GM23248 (cell line): ENCODE data around the gene ENTREP1. TPM values are rescaled to one million over a fixed set of nuclear protein-coding genes. Genes with fewer than 3 reads are reported as not detected.

Source experiments
- DNase-seq: peaks from one replicate; pipeline ENCODE4 v3.0.0-alpha.2; 2015
- H2AFZ ChIP-seq: fragments of 200-600 bp; sonication (generic); 2 replicates; pipeline ENCODE4 v1.6.1; 2016; ENCODE audit warnings: antibody characterized with exemption
- H3F3A ChIP-seq: fragments of 200-600 bp; sonication (generic); 2 replicates; pipeline ENCODE4 v1.6.1; 2016; ENCODE audit warnings: mild to moderate bottlenecking, antibody characterized with exemption, mixed run types; ENCODE audit not compliant: insufficient read depth
- H3K27ac ChIP-seq: fragments of 200-600 bp; sonication (generic); 2 replicates; pipeline ENCODE4 v1.5.1; 2016; ENCODE audit warnings: mild to moderate bottlenecking
- H3K27me3 ChIP-seq: fragments of 200-600 bp; sonication (generic); replicated peaks from 2 replicates; pipeline ENCODE4 v1.6.1; 2016; ENCODE audit warnings: mild to moderate bottlenecking; ENCODE audit not compliant: insufficient read depth
- H3K36me3 ChIP-seq: fragments of 200-600 bp; sonication (generic); 2 replicates; pipeline ENCODE4 v1.6.1; 2016; ENCODE audit warnings: low read depth, mild to moderate bottlenecking
- H3K4me1 ChIP-seq: fragments of 200-600 bp; sonication (generic); 2 replicates; pipeline ENCODE4 v1.6.1; 2016; ENCODE audit warnings: mild to moderate bottlenecking; ENCODE audit not compliant: insufficient read depth
- H3K4me2 ChIP-seq: fragments of 200-600 bp; sonication (generic); one replicate; pipeline ENCODE4 v1.6.1; 2016; ENCODE audit warnings: mild to moderate bottlenecking; ENCODE audit not compliant: unreplicated experiment
- H3K4me3 ChIP-seq: fragments of 200-600 bp; sonication (generic); 2 replicates; pipeline ENCODE4 v1.5.1; 2016; ENCODE audit warnings: mild to moderate bottlenecking
- H3K79me2 ChIP-seq: fragments of 200-600 bp; sonication (generic); 2 replicates; pipeline ENCODE4 v1.6.1; 2016; ENCODE audit warnings: mild to moderate bottlenecking; ENCODE audit not compliant: insufficient read depth
- H3K9ac ChIP-seq: fragments of 200-600 bp; sonication (generic); 2 replicates; pipeline ENCODE4 v1.6.1; 2016; ENCODE audit warnings: mild to moderate bottlenecking
- H3K9me2 ChIP-seq: fragments of 200-600 bp; sonication (generic); 2 replicates; pipeline ENCODE4 v1.6.1; 2016; ENCODE audit warnings: mixed run types, mild to moderate bottlenecking, moderate library complexity; ENCODE audit not compliant: insufficient read depth
- H3K9me3 ChIP-seq: fragments of 200-600 bp; sonication (generic); one replicate; pipeline ENCODE4 v1.6.1; 2017; ENCODE audit warnings: low read depth
- H4K20me1 ChIP-seq: fragments of 200-600 bp; sonication (generic); 2 replicates; pipeline ENCODE4 v1.6.0; 2016; ENCODE audit not compliant: insufficient read depth
- EZH2 ChIP-seq: fragments of 200-600 bp; sonication (generic); IDR thresholded peaks from 2 replicates; pipeline ENCODE4 v1.6.1; 2018; ENCODE audit warnings: antibody characterized with exemption, mild to moderate bottlenecking; ENCODE audit not compliant: insufficient read depth, poor library complexity, severe bottlenecking
- EZH2phosphoT487 ChIP-seq: fragments of 200-600 bp; sonication (generic); IDR thresholded peaks from 2 replicates; pipeline ENCODE4 v1.6.1; 2018; ENCODE audit warnings: antibody characterized with exemption, moderate library complexity, mild to moderate bottlenecking, low read depth; ENCODE audit not compliant: insufficient read depth
- WGBS, 2 experiments: methylation state at CpG; one replicate each; pipeline ENCODE4 v1.1.6; 2015 to 2017; ENCODE audit warnings: low lambda C conversion rate in 2 of 2, low coverage in 1 of 2; ENCODE audit errors: missing lambda C conversion rate in 2 of 2; 5-methylcytosine and 5-hydroxymethylcytosine counted together
- in situ Hi-C: fragments of 300-500 bp; cut with MboI; formaldehyde crosslinking; loops from 2 replicates; pipeline ENCODE4 v1.15.0; 2020
- polyA plus RNA-seq: library from polyadenylated mRNA; unstranded; fragments of >200 nt; fragmentation: Nextera tagmentation; extraction: Ambion mirVana; gene quantifications from 2 replicates; pipeline ENCODE4 v1.2.1, GENCODE V29; 2016
- total RNA-seq: library from RNA; depleted of rRNA; stranded (reverse); fragments of >200 nt; shearing (Covaris generic); gene quantifications from 2 replicates; pipeline ENCODE4 v1.2.3, GENCODE V29; 2014

Gene ENTREP1
- total and polyA plus RNA-seq, 2 experiments from 2014 or later, result not detected

DNA sequence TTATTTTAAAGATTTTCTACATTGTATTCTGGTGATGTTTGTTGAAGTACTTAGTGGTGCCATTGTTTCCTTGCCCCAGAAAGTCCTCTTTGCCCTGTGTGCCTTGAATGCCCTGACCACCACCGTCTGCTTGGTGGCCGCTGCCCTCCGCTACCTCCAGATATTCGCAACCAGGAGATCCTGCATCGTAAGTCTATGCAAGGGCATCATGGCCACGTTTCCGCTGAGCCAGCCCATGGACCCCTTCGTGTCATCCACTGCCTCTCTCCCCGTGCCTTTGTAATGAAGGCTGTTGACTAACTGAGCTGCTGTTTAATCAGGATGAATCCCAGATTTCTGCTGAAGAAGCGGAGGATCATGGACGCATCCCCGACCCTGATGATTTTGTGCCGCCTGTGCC lies 52.3 kb downstream of the ENTREP1 start:
- Histone ChIP-seq H3K4me3 (peak overlapping the region; percentile 43; the same call in 1 of the 2 replicates), H3K9ac (no peak overlapping the region), H3F3A (peaks cover 20% of the 10 kb centered on the region), H3K4me1 (peaks cover 33% of the 10 kb centered on the region), H2AFZ (no peak overlapping the region), H3K36me3 (no peaks in the 10 kb centered on the region), H3K9me2 (no peaks in the 10 kb centered on the region), H4K20me1 (no peaks in the 10 kb centered on the region), H3K27me3 (no peaks in the 10 kb centered on the region), H3K79me2 (no peaks in the 10 kb centered on the region), H3K9me3 (no peaks in the 10 kb centered on the region), H3K27ac (no peak overlapping the region), H3K4me2 (peak overlapping the region; percentile 67)
- TF ChIP-seq EZH2phosphoT487, result no peak
- no peak for TF ChIP-seq EZH2
- in situ Hi-C loops, result no loop called here
- 91 to 92% methylated on average over 13 of the region's 13 CpGs for WGBS, 2 experiments
- no peak for DNase-seq

- H3K4me3 ChIP-seq, result no peak overlapping the region
- no peak overlapping the region for H3K27ac ChIP-seq
- H3K79me2 ChIP-seq, result no peaks in the 10 kb centered on the region
- in situ Hi-C loops, result no loop called here
- no peaks in the 10 kb centered on the region for H4K20me1 ChIP-seq
- WGBS, 2 experiments, result 67 to 77% methylated on average over 2 of the region's 2 CpGs
- no peak overlapping the region for H3K9ac ChIP-seq
- H3K9me2 ChIP-seq, result no peaks in the 10 kb centered on the region
- H3K27me3 ChIP-seq, result no peaks in the 10 kb centered on the region
- no peaks in the 10 kb centered on the region for H3K9me3 ChIP-seq
- H3K4me1 ChIP-seq, result peaks cover 33% of the 10 kb centered on the region
- no peak for DNase-seq
- TF ChIP-seq EZH2phosphoT487 (no peak), EZH2 (no peak)
- H2AFZ ChIP-seq, result no peak overlapping the region
- no peaks in the 10 kb centered on the region for H3K36me3 ChIP-seq
- no peak overlapping the region for H3K4me2 ChIP-seq
- H3F3A ChIP-seq, result peaks cover 20% of the 10 kb centered on the region
These were observed 53.0 kb downstream of the ENTREP1 start for GRCh38 chr9:69377981-69378380.

GRCh38 chr9:69379270-69379982 lies 54.4 kb downstream of the ENTREP1 start:
- 74 to 79% methylated on average over 9 of the region's 9 CpGs for WGBS, 2 experiments
- Histone ChIP-seq H3K79me2 (no peaks in the 10 kb centered on the region), H3K4me1 (peaks cover 33% of the 10 kb centered on the region), H3K4me3 (no peak overlapping the region), H3K4me2 (no peak overlapping the region), H3K9me3 (no peaks in the 10 kb centered on the region), H3K27ac (no peak overlapping the region), H3F3A (peaks cover 20% of the 10 kb centered on the region), H4K20me1 (no peaks in the 10 kb centered on the region), H3K36me3 (no peaks in the 10 kb centered on the region), H2AFZ (no peak overlapping the region), H3K9me2 (no peaks in the 10 kb centered on the region), H3K27me3 (no peaks in the 10 kb centered on the region), H3K9ac (no peak overlapping the region)
- in situ Hi-C loops, result no loop called here
- DNase-seq, result peak; percentile 56
- no peak for TF ChIP-seq EZH2
- TF ChIP-seq EZH2phosphoT487, result no peak

DNA sequence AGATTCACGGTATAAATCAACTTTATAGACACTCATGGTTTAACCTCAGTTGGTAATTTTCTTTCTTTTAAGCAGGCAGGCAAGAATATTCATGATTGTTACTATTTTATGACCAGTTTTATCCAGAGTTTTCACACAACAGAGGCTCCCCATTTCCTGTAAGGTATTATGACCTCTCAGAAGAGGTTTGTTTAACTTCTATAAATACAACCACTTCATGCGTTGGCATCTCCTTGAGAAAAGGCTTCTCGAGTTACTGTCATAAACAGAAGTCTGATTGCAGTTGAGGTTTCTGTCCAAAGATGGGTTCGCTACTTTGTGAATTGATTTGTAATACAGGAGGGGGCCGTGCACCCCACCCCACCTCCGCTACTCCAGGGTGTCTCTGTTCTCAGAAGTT lies 55.3 kb downstream of the ENTREP1 start:
- H3K27ac ChIP-seq, result no peak overlapping the region

More for the DNA sequence above, 55.3 kb downstream of the ENTREP1 start:
- peaks cover 20% of the 10 kb centered on the region for H3F3A ChIP-seq
- no peaks in the 10 kb centered on the region for H3K27me3 ChIP-seq
- peaks cover 33% of the 10 kb centered on the region for H3K4me1 ChIP-seq
- in situ Hi-C loops, result no loop called here
- H3K4me2 ChIP-seq, result no peak overlapping the region
- H3K9me2 ChIP-seq, result no peaks in the 10 kb centered on the region
- TF ChIP-seq EZH2phosphoT487 (no peak), EZH2 (no peak)
- H3K4me3 ChIP-seq, result no peak overlapping the region
- WGBS, 2 experiments, result 83 to 84% methylated on average over 6 of the region's 6 CpGs
- no peaks in the 10 kb centered on the region for H3K9me3 ChIP-seq
- H3K36me3 ChIP-seq, result no peaks in the 10 kb centered on the region
- no peak for DNase-seq
- H4K20me1 ChIP-seq, result no peaks in the 10 kb centered on the region
- no peak overlapping the region for H2AFZ ChIP-seq
- no peak overlapping the region for H3K9ac ChIP-seq
- H3K79me2 ChIP-seq, result no peaks in the 10 kb centered on the region
